HEK293 (cell line): ENCODE data around the gene LRP10.

Experiments used
- CTCF ChIP-seq: fragments of 450-650 bp; formaldehyde crosslinking; IDR thresholded peaks from 2 replicates; pipeline ENCODE4 v1.5.1; 2016; ENCODE audit warnings: missing biosample characterization, missing genetic modification characterization
- INSM2 ChIP-seq: fragments of 450-650 bp; formaldehyde crosslinking; IDR thresholded peaks from 2 replicates; pipeline ENCODE4 v1.5.1; 2016; ENCODE audit warnings: missing biosample characterization, missing genetic modification characterization
- KLF8 ChIP-seq: fragments of 450-650 bp; formaldehyde crosslinking; IDR thresholded peaks from 2 replicates; pipeline ENCODE4 v1.5.1; 2016; ENCODE audit warnings: missing biosample characterization, missing genetic modification characterization
- MEIS1 ChIP-seq: sonication (generic); formaldehyde crosslinking; IDR thresholded peaks from 2 replicates; pipeline ENCODE4 v1.8.1; 2022; ENCODE audit warnings: missing genetic modification reagents, mild to moderate bottlenecking, borderline replicate concordance
- OSR2 ChIP-seq: fragments of 450-650 bp; formaldehyde crosslinking; IDR thresholded peaks from 2 replicates; pipeline ENCODE4 v1.5.1; 2016; ENCODE audit warnings: missing biosample characterization, missing genetic modification characterization
- PRDM1 ChIP-seq: fragments of 450-650 bp; formaldehyde crosslinking; IDR thresholded peaks from 2 replicates; pipeline ENCODE4; 2016; ENCODE audit warnings: missing biosample characterization, missing genetic modification characterization
- REPIN1 ChIP-seq: fragments of 450-650 bp; formaldehyde crosslinking; IDR thresholded peaks from 2 replicates; pipeline ENCODE4 v1.5.1; 2017; ENCODE audit warnings: missing biosample characterization, missing genetic modification characterization, low read depth
- SCRT1 ChIP-seq: fragments of 450-650 bp; formaldehyde crosslinking; IDR thresholded peaks from 2 replicates; pipeline ENCODE4 v1.5.1; 2016; ENCODE audit warnings: missing biosample characterization, missing genetic modification characterization, borderline replicate concordance
- TSHZ1 ChIP-seq: fragments of 450-650 bp; formaldehyde crosslinking; IDR thresholded peaks from 2 replicates; pipeline ENCODE4 v1.5.1; 2016; ENCODE audit warnings: missing biosample characterization, missing genetic modification characterization, borderline replicate concordance
- ZBTB21 ChIP-seq: fragments of 450-650 bp; formaldehyde crosslinking; IDR thresholded peaks from 2 replicates; pipeline ENCODE4 v1.5.1; 2017; ENCODE audit warnings: missing biosample characterization, missing genetic modification characterization
- ZFP37 ChIP-seq: fragments of 450-650 bp; formaldehyde crosslinking; IDR thresholded peaks from 2 replicates; pipeline ENCODE4 v1.5.1; 2016; ENCODE audit warnings: missing biosample characterization, missing genetic modification characterization
- ZFP69B ChIP-seq: fragments of 450-650 bp; formaldehyde crosslinking; IDR thresholded peaks from 2 replicates; pipeline ENCODE4 v1.5.1; 2016; ENCODE audit warnings: missing biosample characterization, missing genetic modification characterization
- ZNF146 ChIP-seq: fragments of 450-650 bp; formaldehyde crosslinking; IDR thresholded peaks from 2 replicates; pipeline ENCODE4 v1.5.1; 2016; ENCODE audit warnings: missing biosample characterization, missing genetic modification characterization
- ZNF2 ChIP-seq: fragments of 450-650 bp; formaldehyde crosslinking; IDR thresholded peaks from 2 replicates; pipeline ENCODE4 v1.5.1; 2016; ENCODE audit warnings: missing biosample characterization, missing genetic modification characterization
- ZNF266 ChIP-seq: fragments of 450-650 bp; formaldehyde crosslinking; IDR thresholded peaks from 2 replicates; pipeline ENCODE4 v1.5.1; 2016; ENCODE audit warnings: missing biosample characterization, missing genetic modification characterization, low read depth
- ZNF302 ChIP-seq: fragments of 450-650 bp; formaldehyde crosslinking; IDR thresholded peaks from 2 replicates; pipeline ENCODE4 v1.5.1; 2016; ENCODE audit warnings: missing biosample characterization, missing genetic modification characterization, low read depth
- ZNF324 ChIP-seq: fragments of 450-650 bp; formaldehyde crosslinking; IDR thresholded peaks from 2 replicates; pipeline ENCODE4 v1.5.1; 2016; ENCODE audit warnings: missing biosample characterization, missing genetic modification characterization
- ZNF335 ChIP-seq: fragments of 450-650 bp; formaldehyde crosslinking; conservative IDR thresholded peaks from 2 replicates; pipeline ENCODE4 v1.5.1; 2016; ENCODE audit warnings: missing biosample characterization, missing genetic modification characterization
- ZNF341 ChIP-seq: fragments of 450-650 bp; formaldehyde crosslinking; IDR thresholded peaks from 2 replicates; pipeline ENCODE4; 2016; ENCODE audit warnings: low read depth, missing biosample characterization, missing genetic modification characterization
- ZNF394 ChIP-seq: fragments of 450-650 bp; formaldehyde crosslinking; IDR thresholded peaks from 2 replicates; pipeline ENCODE4 v1.5.1; 2016; ENCODE audit warnings: missing biosample characterization, missing genetic modification characterization, mild to moderate bottlenecking, moderate library complexity, borderline replicate concordance
- ZNF510 ChIP-seq: fragments of 450-650 bp; formaldehyde crosslinking; IDR thresholded peaks from 2 replicates; pipeline ENCODE4 v1.5.1; 2018; ENCODE audit warnings: mild to moderate bottlenecking, missing genetic modification characterization, missing biosample characterization; ENCODE audit not compliant: insufficient replicate concordance
- ZNF561 ChIP-seq: fragments of 450-650 bp; IDR thresholded peaks from 2 replicates; pipeline ENCODE4 v1.5.1; 2018; ENCODE audit warnings: missing biosample characterization, missing genetic modification characterization, borderline replicate concordance
- ZNF626 ChIP-seq: fragments of 450-650 bp; sonication (Bioruptor Pico); formaldehyde crosslinking; IDR thresholded peaks from 2 replicates; pipeline ENCODE4 v1.5.1; 2018; ENCODE audit warnings: missing biosample characterization, missing genetic modification characterization, inconsistent platforms
- ZNF639 ChIP-seq: fragments of 450-650 bp; formaldehyde crosslinking; IDR thresholded peaks from 2 replicates; pipeline ENCODE4 v1.5.1; 2016; ENCODE audit warnings: missing biosample characterization, missing genetic modification characterization
- ZNF664 ChIP-seq: fragments of 450-650 bp; formaldehyde crosslinking; IDR thresholded peaks from 2 replicates; pipeline ENCODE4 v1.5.1; 2016; ENCODE audit warnings: missing biosample characterization, missing genetic modification characterization
- ZNF692 ChIP-seq: fragments of 450-650 bp; formaldehyde crosslinking; IDR thresholded peaks from 2 replicates; pipeline ENCODE4 v1.5.1; 2016; ENCODE audit warnings: missing biosample characterization, missing genetic modification characterization
- ZNF792 ChIP-seq: fragments of 450-650 bp; formaldehyde crosslinking; IDR thresholded peaks from 2 replicates; pipeline ENCODE4 v1.5.1; 2016; ENCODE audit warnings: missing biosample characterization, missing genetic modification characterization
- ZSCAN5A ChIP-seq: fragments of 450-650 bp; formaldehyde crosslinking; IDR thresholded peaks from 2 replicates; pipeline ENCODE4 v1.5.1; 2016; ENCODE audit warnings: missing biosample characterization, missing genetic modification characterization

Gene LRP10

GRCh38 chr14:22929104-22929960 lies 57.8 kb downstream of the LRP10 start, which contains the start of gene PRMT5 (continued):
- peak; percentile 36; the same call in 1 of the 2 replicates for TF ChIP-seq ZNF394 (tag by site-specific recombination)
- TF ChIP-seq ZNF335 (tag by site-specific recombination): peak; percentile 83
- TF ChIP-seq PRDM1 (tag by site-specific recombination): no peak
- no peak for TF ChIP-seq OSR2 (tag by site-specific recombination)
- peak; percentile 83; the same call in 1 of the 2 replicates for TF ChIP-seq ZNF324
- no peak for TF ChIP-seq ZNF302
- peak; percentile 71; the same call in 1 of the 2 replicates for TF ChIP-seq ZNF2 (tag by site-specific recombination)
- no peak for TF ChIP-seq ZFP37 (tag by site-specific recombination)
- no peak for TF ChIP-seq SCRT1 (tag by site-specific recombination)
- peak; percentile 86 for TF ChIP-seq ZNF639 (tag by site-specific recombination)
- TF ChIP-seq ZNF510 (tag by site-specific recombination): no peak
- peak; percentile 51; the same call in 1 of the 2 replicates for TF ChIP-seq INSM2
- TF ChIP-seq MEIS1: no peak
- peak; percentile 63 for TF ChIP-seq ZNF341 (tag by site-specific recombination)
- TF ChIP-seq KLF8 (tag by site-specific recombination): peak; percentile 70
- peak; percentile 42; the same call in 1 of the 2 replicates for TF ChIP-seq ZFP69B
- TF ChIP-seq ZNF266: no peak
- no peak for TF ChIP-seq ZNF146 (tag by site-specific recombination)
- peak; percentile 46 for TF ChIP-seq ZNF692 (tag by site-specific recombination)
- TF ChIP-seq ZBTB21 (tag by site-specific recombination): peak; percentile 70; the same call in 1 of the 2 replicates
- TF ChIP-seq ZNF561: peak; percentile 84
- 0 out of 2 replicates have a peak, but pooled peaks have one; percentile 51 for TF ChIP-seq ZSCAN5A
- TF ChIP-seq REPIN1 (tag by site-specific recombination): 0 out of 2 replicates have a peak, but pooled peaks have one; percentile 75
- TF ChIP-seq CTCF (tag by site-specific recombination): no peak
- TF ChIP-seq ZNF792 (tag by site-specific recombination): no peak
- TF ChIP-seq TSHZ1 (tag by site-specific recombination): no peak
- TF ChIP-seq ZNF626 (tag by site-specific recombination): no peak
- TF ChIP-seq ZNF664: no peak
